ENCODE measurements around the gene FLYWCH2.
"Not testable (repeated sequence)": the region's sequence is repeated elsewhere in the genome, so short reads cannot be mapped to it uniquely, and the experiment has no call there.

Gene FLYWCH2

GRCh38 chr16:2939968-2940367 is 57.0 kb downstream of the FLYWCH2 start:
- H3K79me2 ChIP-seq (ENCODE audit: insufficient read depth, low read length): no peaks in the 10 kb centered on the region
- H3K4me1 ChIP-seq (ENCODE audit: insufficient read depth, low read length): no peaks in the 10 kb centered on the region
- no peak overlapping the region for H3K4me2 ChIP-seq (ENCODE audit: insufficient read depth, low read length)
- H4K20me1 ChIP-seq (ENCODE audit: insufficient read depth, low read length): no peaks in the 10 kb centered on the region
- H3K9ac ChIP-seq (ENCODE audit: low read depth, low read length): no peak overlapping the region
- no peak overlapping the region for H3K27ac ChIP-seq (ENCODE audit: low read length)
- H3K4me3 ChIP-seq (ENCODE audit: low read depth in 1 of 2, low read length in 2 of 2): no peak overlapping the region
- DNase-seq: no peak
- H3K27me3 ChIP-seq (ENCODE audit: insufficient read depth, low read length, poor library complexity): no peaks in the 10 kb centered on the region
- no peak for TF ChIP-seq EZH2 (IDR thresholded peaks at IDR 0.05; ENCODE audit: borderline replicate concordance, low read depth, low read length, severe bottlenecking)
- TF ChIP-seq, protein P1, sequence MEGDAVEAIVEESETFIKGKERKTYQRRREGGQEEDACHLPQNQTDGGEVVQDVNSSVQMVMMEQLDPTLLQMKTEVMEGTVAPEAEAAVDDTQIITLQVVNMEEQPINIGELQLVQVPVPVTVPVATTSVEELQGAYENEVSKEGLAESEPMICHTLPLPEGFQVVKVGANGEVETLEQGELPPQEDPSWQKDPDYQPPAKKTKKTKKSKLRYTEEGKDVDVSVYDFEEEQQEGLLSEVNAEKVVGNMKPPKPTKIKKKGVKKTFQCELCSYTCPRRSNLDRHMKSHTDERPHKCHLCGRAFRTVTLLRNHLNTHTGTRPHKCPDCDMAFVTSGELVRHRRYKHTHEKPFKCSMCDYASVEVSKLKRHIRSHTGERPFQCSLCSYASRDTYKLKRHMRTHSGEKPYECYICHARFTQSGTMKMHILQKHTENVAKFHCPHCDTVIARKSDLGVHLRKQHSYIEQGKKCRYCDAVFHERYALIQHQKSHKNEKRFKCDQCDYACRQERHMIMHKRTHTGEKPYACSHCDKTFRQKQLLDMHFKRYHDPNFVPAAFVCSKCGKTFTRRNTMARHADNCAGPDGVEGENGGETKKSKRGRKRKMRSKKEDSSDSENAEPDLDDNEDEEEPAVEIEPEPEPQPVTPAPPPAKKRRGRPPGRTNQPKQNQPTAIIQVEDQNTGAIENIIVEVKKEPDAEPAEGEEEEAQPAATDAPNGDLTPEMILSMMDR (IDR thresholded peaks at IDR 0.05; ENCODE audit: borderline replicate concordance, extremely low read depth, low read length, poor library complexity, severe bottlenecking): no peak
- ATAC-seq (ENCODE audit: insufficient read depth, low read depth): no peak
- no peak overlapping the region for H2AFZ ChIP-seq (ENCODE audit: low read depth, low read length)
- no peaks in the 10 kb centered on the region for H3K9me3 ChIP-seq (ENCODE audit: insufficient read depth, low read length, severe bottlenecking)
- H3K36me3 ChIP-seq (ENCODE audit: insufficient read depth, low read length): peaks cover 62% of the 10 kb centered on the region

- H3K27ac ChIP-seq (ENCODE audit: low read length): no peak overlapping the region
- no peaks in the 10 kb centered on the region for H3K27me3 ChIP-seq (ENCODE audit: insufficient read depth, low read length, poor library complexity)
- no peak for ATAC-seq (ENCODE audit: insufficient read depth, low read depth)
- no peaks in the 10 kb centered on the region for H4K20me1 ChIP-seq (ENCODE audit: insufficient read depth, low read length)
- H3K79me2 ChIP-seq (ENCODE audit: insufficient read depth, low read length): no peaks in the 10 kb centered on the region
- TF ChIP-seq EZH2 (IDR thresholded peaks at IDR 0.05; ENCODE audit: borderline replicate concordance, low read depth, low read length, severe bottlenecking): no peak
- TF ChIP-seq, protein P1 (IDR thresholded peaks at IDR 0.05; ENCODE audit: borderline replicate concordance, extremely low read depth, low read length, poor library complexity, severe bottlenecking): no peak
- DNase-seq: no peak
- H3K9me3 ChIP-seq (ENCODE audit: insufficient read depth, low read length, severe bottlenecking): no peaks in the 10 kb centered on the region
- no peaks in the 10 kb centered on the region for H3K4me1 ChIP-seq (ENCODE audit: insufficient read depth, low read length)
- H3K36me3 ChIP-seq (ENCODE audit: insufficient read depth, low read length): peaks cover 46% of the 10 kb centered on the region
- no peak overlapping the region for H3K4me2 ChIP-seq (ENCODE audit: insufficient read depth, low read length)
- no peak overlapping the region for H3K4me3 ChIP-seq (ENCODE audit: low read depth in 1 of 2, low read length in 2 of 2)
- H3K9ac ChIP-seq (ENCODE audit: low read depth, low read length): no peak overlapping the region
- H2AFZ ChIP-seq (ENCODE audit: low read depth, low read length): no peak overlapping the region
Observed at GRCh38 chr16:2942045-2942444, 59.0 kb downstream of the FLYWCH2 start.

DNA sequence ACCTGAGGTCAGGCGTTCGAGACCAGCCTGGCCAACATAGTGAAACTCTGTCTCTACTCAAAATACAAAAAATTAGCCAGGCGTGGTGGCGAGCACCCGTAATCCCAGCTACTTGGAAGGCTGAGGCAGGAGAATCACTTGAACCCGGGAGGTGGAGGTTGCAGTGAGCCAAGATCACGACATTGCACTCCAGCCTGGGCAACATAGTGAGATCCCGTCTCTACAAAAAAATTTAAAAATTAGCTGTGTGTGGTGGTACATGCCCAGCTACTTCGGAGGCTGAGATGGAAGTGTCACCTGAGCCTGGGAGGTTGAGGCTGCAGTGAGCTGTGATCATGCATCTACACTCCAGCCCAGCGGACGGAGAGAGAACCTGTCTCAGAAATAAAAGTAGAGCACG is 60.7 kb downstream of the FLYWCH2 start:
- not testable (repeated sequence) for ATAC-seq (ENCODE audit: insufficient read depth, low read depth); DNase-seq; H3K27ac ChIP-seq (ENCODE audit: low read length); H3K27me3 ChIP-seq (ENCODE audit: insufficient read depth, low read length, poor library complexity); H3K9ac ChIP-seq (ENCODE audit: low read depth, low read length); H3K9me3 ChIP-seq (ENCODE audit: insufficient read depth, low read length, severe bottlenecking); H3K4me3 ChIP-seq (ENCODE audit: low read depth in 1 of 2, low read length in 2 of 2); H3K4me1 ChIP-seq (ENCODE audit: insufficient read depth, low read length); H4K20me1 ChIP-seq (ENCODE audit: insufficient read depth, low read length); H3K79me2 ChIP-seq (ENCODE audit: insufficient read depth, low read length); H3K4me2 ChIP-seq (ENCODE audit: insufficient read depth, low read length); H2AFZ ChIP-seq (ENCODE audit: low read depth, low read length)
- H3K36me3 ChIP-seq (ENCODE audit: insufficient read depth, low read length): peaks cover 35% of the 10 kb centered on the region

- Histone ChIP-seq H3K79me2 (ENCODE audit: insufficient read depth, low read length) (no peaks in the 10 kb centered on the region), H3K27ac (ENCODE audit: low read length) (no peak overlapping the region), H3K36me3 (ENCODE audit: insufficient read depth, low read length) (peaks cover 16% of the 10 kb centered on the region), H3K9me3 (ENCODE audit: insufficient read depth, low read length, severe bottlenecking) (no peaks in the 10 kb centered on the region), H3K9ac (ENCODE audit: low read depth, low read length) (no peak overlapping the region), H3K4me3 (ENCODE audit: low read depth in 1 of 2, low read length in 2 of 2) (no peak overlapping the region), H3K27me3 (ENCODE audit: insufficient read depth, low read length, poor library complexity) (no peaks in the 10 kb centered on the region), H2AFZ (ENCODE audit: low read depth, low read length) (no peak overlapping the region), H4K20me1 (ENCODE audit: insufficient read depth, low read length) (no peaks in the 10 kb centered on the region), H3K4me1 (ENCODE audit: insufficient read depth, low read length) (no peaks in the 10 kb centered on the region), H3K4me2 (ENCODE audit: insufficient read depth, low read length) (no peak overlapping the region)
- ATAC-seq (ENCODE audit: insufficient read depth, low read depth) (no peak), DNase-seq (no peak)
- no peak for TF ChIP-seq EZH2 (IDR thresholded peaks at IDR 0.05; ENCODE audit: borderline replicate concordance, low read depth, low read length, severe bottlenecking)
- TF ChIP-seq, protein P1 (IDR thresholded peaks at IDR 0.05; ENCODE audit: borderline replicate concordance, extremely low read depth, low read length, poor library complexity, severe bottlenecking): no peak
Observed at GRCh38 chr16:2946649-2947048, 63.6 kb downstream of the FLYWCH2 start.

Measured in DND-41 (cell line).